HG03060 (cell line): ENCODE data around the gene CREG1.

Experiments used
- ATAC-seq: cut with Tn5 transposase; IDR thresholded peaks from one replicate; pipeline ENCODE4 v1.9.1; 2021; ENCODE audit warnings: low read depth, moderate number of reproducible peaks; ENCODE audit not compliant: unreplicated experiment

CREG1 gene

GRCh38 chr1:167510244-167510643, 43.3 kb downstream of the CREG1 start:
- ATAC-seq, result no peak

DNA sequence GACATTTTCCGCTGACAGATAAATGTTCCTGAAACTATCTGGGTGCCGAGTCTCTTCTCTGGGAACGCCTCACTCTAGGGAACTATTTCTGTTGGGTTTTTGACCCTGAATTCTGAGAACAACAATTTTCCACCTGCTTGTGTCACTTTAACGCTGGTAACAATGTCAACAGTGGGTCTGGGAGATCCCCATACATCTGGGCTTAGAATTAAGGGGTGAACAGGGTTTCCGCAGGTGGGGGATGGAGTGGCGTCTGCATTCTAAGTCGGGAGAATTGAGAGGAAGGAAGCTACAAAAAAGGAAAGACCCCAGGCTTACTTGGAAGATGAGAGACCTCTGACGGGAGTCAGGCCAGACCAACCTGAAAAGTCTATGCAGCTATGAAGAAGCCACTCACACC, 44.0 kb downstream of the CREG1 start:
- ATAC-seq, result no peak

GRCh38 chr1:167507719-167508118, 45.8 kb downstream of the CREG1 start:
- ATAC-seq, result no peak

DNA sequence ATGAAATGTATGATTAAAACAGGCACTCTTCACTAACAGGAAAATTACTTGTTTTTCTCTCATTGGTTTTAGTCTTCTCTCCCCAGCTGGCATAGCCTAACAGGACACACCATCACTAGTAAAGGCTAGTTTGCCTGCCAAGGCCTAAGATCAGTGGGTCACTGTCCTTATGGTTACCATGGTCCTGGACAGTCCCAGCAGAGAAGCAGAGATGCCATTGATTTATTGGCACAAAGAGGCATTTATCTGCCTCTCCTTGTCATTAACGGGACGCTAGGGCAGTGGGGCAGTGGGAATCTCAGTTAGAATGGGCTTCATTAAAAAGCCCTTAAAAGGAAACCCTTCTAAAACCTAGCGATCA, 49.1 kb downstream of the CREG1 start:
- ATAC-seq, result no peak

- ATAC-seq, result no peak
Measured at GRCh38 chr1:167503626-167504466, 49.7 kb downstream of the CREG1 start.

DNA sequence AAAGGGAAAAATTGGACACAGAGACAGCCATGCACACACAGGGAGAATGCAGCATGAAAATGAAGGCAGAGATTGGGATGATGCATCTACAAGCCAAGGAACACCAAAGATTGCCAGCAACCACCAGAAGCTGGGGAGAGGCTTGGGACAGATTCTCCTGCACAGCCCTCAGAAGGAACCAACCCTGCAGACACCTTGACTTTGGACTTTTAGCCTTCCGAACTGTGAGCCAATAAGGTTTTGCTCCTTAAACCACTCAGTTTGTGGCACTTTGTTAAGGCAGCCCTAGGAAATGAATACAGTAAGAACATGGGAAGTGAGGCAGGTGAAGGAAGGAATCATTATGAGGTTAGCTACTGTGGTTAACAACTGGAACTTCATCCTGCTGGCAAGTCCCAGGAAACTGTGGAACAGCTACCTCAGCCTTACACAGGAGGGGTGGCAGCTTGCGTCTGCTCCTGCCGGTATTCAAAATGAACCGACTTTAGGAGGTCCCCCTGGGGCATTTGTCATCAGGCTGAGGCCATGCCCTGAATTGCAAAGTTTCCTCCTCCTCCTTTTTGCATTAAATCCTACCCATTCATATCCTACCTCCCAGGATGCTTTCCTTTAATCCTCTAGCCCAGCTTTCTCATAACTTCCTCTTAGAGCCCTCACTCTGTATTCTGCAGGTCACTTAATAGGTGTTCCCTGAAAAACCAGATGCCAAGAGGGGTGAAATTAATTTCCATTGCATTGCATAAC, 50.7 kb downstream of the CREG1 start:
- no peak for ATAC-seq

DNA sequence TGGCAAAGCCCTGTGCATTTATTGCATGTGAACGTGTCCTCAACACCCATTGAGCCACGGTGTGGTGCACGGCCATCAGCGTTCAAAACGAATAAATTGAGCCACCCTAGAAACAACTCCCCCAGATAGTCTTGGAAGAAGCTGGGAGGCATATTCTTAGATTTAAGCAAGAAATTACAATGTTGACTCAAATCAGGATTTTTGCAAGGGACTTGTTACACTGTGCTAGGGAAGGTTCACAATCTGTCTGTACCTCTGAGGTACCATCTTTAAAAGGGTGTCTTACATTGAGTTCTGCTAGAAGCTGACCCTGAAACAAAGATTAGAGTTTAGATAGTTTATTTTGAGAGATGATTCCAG, 51.4 kb downstream of the CREG1 start:
- ATAC-seq, result no peak

- no peak for ATAC-seq
Measured at GRCh38 chr1:167501515-167502191, 51.9 kb downstream of the CREG1 start.

GRCh38 chr1:167500283-167500860, 53.2 kb downstream of the CREG1 start:
- ATAC-seq, result no peak

DNA sequence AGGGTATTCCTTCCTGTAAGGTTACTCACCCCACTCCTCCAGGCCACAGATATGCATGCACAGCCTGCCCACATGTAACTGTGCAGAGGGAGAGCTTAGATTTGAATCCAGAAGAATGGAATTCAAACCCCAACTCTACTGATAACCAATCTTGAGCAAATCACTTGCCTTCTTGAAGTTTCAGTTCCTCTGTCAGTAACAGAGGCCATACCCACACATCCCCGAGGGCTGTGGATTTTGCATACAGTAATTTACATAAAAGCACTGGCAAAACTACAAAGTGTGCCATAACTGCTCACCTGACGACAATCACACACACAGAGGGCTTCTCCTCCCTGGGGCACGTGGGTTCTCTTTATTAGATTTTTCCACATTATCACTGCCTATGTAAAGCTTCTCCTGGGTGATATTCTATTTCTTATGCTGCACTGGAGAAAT, 53.9 kb downstream of the CREG1 start:
- peak; percentile 97 for ATAC-seq

DNA sequence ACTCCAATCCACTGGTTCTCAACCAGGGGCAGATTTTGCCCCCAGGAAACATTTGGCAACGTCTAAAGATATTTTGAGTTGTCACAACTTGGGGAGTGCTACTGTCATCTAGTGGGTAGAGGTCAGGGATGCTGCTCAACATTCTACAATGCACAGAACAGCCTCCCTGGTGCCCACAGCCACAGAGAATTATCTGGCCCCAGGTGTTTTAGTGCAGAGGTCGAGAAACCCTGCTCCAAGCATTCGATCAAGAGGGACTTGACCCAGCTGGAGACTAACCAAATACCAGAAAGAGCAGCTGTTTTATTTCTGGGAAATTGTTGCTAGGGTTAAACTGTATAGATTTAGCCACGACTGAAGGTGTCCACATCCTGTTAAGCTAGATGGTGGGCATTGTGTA, 54.5 kb downstream of the CREG1 start:
- ATAC-seq, result no peak

- ATAC-seq, result no peak
Measured at GRCh38 chr1:167496797-167497619, 56.6 kb downstream of the CREG1 start.

GRCh38 chr1:167493372-167493771, 60.2 kb downstream of the CREG1 start:
- no peak for ATAC-seq

DNA sequence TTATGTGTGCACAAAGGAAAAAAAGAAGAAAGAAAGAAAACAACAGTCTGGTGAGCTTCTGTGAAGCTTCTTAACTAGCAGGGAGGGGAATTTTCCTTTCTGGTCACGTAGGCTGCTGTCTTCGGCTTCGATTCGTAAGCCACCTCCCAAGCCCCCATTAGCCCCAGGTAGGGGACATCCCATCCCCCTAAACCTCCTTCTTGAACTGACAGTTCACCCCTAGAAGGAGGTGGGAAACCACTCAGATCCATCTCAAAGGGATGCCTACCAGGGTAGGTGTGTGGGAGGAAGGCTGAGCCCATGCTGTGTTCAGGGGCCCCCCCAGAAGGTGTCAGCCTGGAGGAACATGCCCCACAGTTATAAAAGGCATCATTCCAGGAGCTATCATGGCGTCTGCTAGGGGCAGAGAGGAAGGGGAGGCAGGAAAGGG, 61.1 kb downstream of the CREG1 start:
- no peak for ATAC-seq

DNA sequence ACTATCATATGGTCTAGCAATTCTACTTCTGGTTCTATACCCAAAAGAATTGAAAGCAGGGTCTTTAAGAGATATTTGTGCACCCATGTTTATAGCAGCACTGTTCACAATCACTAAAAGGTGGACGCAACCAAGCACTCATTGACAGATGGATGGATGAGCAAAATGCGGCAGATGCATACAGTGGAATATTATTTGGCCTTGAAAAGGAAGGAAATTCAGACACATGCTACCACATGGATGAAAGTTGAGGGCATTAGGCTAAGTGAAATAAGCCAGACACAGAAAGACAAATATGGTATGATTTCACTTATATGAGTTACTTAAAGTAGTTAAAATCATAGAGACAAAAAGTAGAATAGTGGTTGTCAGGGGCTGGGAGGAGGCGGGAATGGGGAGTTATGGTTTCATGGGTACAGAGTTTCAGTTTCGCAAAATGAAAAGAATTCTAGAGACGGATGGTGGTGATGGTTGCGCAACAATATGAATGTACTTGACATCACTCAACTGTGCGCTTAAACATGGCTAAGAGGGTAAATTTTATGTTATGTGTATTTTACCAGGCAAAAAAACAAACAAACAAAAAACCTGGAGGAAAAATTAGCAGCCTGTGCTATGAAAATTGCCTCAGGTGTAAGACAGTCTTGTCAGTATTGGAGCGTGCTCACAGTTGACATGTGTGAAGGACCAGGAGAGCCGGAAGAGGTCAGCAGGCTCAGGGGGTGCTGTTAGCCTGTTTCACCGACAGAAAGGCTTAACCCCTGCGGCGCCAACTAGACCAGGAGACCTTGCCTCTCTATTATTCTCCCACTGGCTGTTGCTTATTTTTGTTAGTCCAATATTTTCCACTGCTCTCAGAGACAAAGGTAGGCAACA, 61.7 kb downstream of the CREG1 start:
- ATAC-seq, result no peak
